ENCODE results near the gene SH3BP2. TPM values are rescaled to one million over a fixed set of nuclear protein-coding genes. Genes with fewer than 3 reads are reported as not detected.

Gene SH3BP2
- total RNA-seq, 1 donor from 2014 or later, result 150 TPM

- Mint-ChIP-seq H3K9me3 (ENCODE audit: unreplicated experiment) (no peaks in the 10 kb centered on the region), H3K36me3 (ENCODE audit: low read depth, unreplicated experiment) (peaks cover 4% of the 10 kb centered on the region), H3K27me3 (ENCODE audit: unreplicated experiment) (peaks cover 14% of the 10 kb centered on the region), H3K27ac (ENCODE audit: unreplicated experiment) (no peak overlapping the region), H3K4me3 (ENCODE audit: unreplicated experiment) (peak overlapping the region; percentile 60), H3K4me1 (ENCODE audit: unreplicated experiment) (peaks cover 24% of the 10 kb centered on the region)
- no peak for TF ChIP-seq CTCF (IDR thresholded peaks at IDR 0.05; ENCODE audit: unreplicated experiment)
- DNase-seq (ENCODE audit: low spot score), result no peak
These were observed 14.7 kb downstream of the SH3BP2 start for GRCh38 chr4:2807571-2807970.

GRCh38 chr4:2808001-2808400, 15.1 kb downstream of the SH3BP2 start:
- H3K27me3 Mint-ChIP-seq (ENCODE audit: unreplicated experiment), result peaks cover 17% of the 10 kb centered on the region
- no peak overlapping the region for H3K27ac Mint-ChIP-seq (ENCODE audit: unreplicated experiment)
- peaks cover 7% of the 10 kb centered on the region for H3K36me3 Mint-ChIP-seq (ENCODE audit: low read depth, unreplicated experiment)
- peaks cover 28% of the 10 kb centered on the region for H3K4me1 Mint-ChIP-seq (ENCODE audit: unreplicated experiment)
- no peak for TF ChIP-seq CTCF (IDR thresholded peaks at IDR 0.05; ENCODE audit: unreplicated experiment)
- no peaks in the 10 kb centered on the region for H3K9me3 Mint-ChIP-seq (ENCODE audit: unreplicated experiment)
- DNase-seq (ENCODE audit: low spot score), result no peak
- H3K4me3 Mint-ChIP-seq (ENCODE audit: unreplicated experiment), result peak overlapping the region; percentile 24

GRCh38 chr4:2809610-2810180, 16.8 kb downstream of the SH3BP2 start:
- peaks cover 12% of the 10 kb centered on the region for H3K36me3 Mint-ChIP-seq (ENCODE audit: low read depth, unreplicated experiment)
- TF ChIP-seq CTCF (IDR thresholded peaks at IDR 0.05; ENCODE audit: unreplicated experiment), result no peak
- H3K4me1 Mint-ChIP-seq (ENCODE audit: unreplicated experiment), result peaks cover 42% of the 10 kb centered on the region
- DNase-seq (ENCODE audit: low spot score), result no peak
- H3K4me3 Mint-ChIP-seq (ENCODE audit: unreplicated experiment), result no peak overlapping the region
- no peak overlapping the region for H3K27ac Mint-ChIP-seq (ENCODE audit: unreplicated experiment)
- no peaks in the 10 kb centered on the region for H3K9me3 Mint-ChIP-seq (ENCODE audit: unreplicated experiment)
- peaks cover 17% of the 10 kb centered on the region for H3K27me3 Mint-ChIP-seq (ENCODE audit: unreplicated experiment)

GRCh38 chr4:2810388-2810787, 17.5 kb downstream of the SH3BP2 start:
- DNase-seq (ENCODE audit: low spot score), result no peak
- peaks cover 12% of the 10 kb centered on the region for H3K36me3 Mint-ChIP-seq (ENCODE audit: low read depth, unreplicated experiment)
- peaks cover 45% of the 10 kb centered on the region for H3K4me1 Mint-ChIP-seq (ENCODE audit: unreplicated experiment)
- peak overlapping the region; percentile 42 for H3K27ac Mint-ChIP-seq (ENCODE audit: unreplicated experiment)
- no peaks in the 10 kb centered on the region for H3K9me3 Mint-ChIP-seq (ENCODE audit: unreplicated experiment)
- H3K4me3 Mint-ChIP-seq (ENCODE audit: unreplicated experiment), result no peak overlapping the region
- TF ChIP-seq CTCF (IDR thresholded peaks at IDR 0.05; ENCODE audit: unreplicated experiment), result no peak
- H3K27me3 Mint-ChIP-seq (ENCODE audit: unreplicated experiment), result peaks cover 17% of the 10 kb centered on the region

GRCh38 chr4:2811830-2812611, 19.1 kb downstream of the SH3BP2 start:
- H3K27ac Mint-ChIP-seq (ENCODE audit: unreplicated experiment), result peak overlapping the region; percentile 93
- peak; percentile 71 for DNase-seq (ENCODE audit: low spot score)
- H3K27me3 Mint-ChIP-seq (ENCODE audit: unreplicated experiment), result peaks cover 18% of the 10 kb centered on the region
- no peaks in the 10 kb centered on the region for H3K9me3 Mint-ChIP-seq (ENCODE audit: unreplicated experiment)
- peaks cover 53% of the 10 kb centered on the region for H3K4me1 Mint-ChIP-seq (ENCODE audit: unreplicated experiment)
- H3K36me3 Mint-ChIP-seq (ENCODE audit: low read depth, unreplicated experiment), result peaks cover 21% of the 10 kb centered on the region
- peak overlapping the region; percentile 90 for H3K4me3 Mint-ChIP-seq (ENCODE audit: unreplicated experiment)
- no peak for TF ChIP-seq CTCF (IDR thresholded peaks at IDR 0.05; ENCODE audit: unreplicated experiment)
